SU-DHL-6 (cell line): ENCODE data around the gene NEU3.
A peak's percentile ranks its signal among the peaks of the same experiment; 100 is the strongest.

Source experiments
- H2AFZ ChIP-seq: fragments of 200-600 bp; sonication (generic); 2 replicates; pipeline ENCODE4 v1.6.1; 2014; ENCODE audit warnings: low read depth, mild to moderate bottlenecking, moderate library complexity, mixed read lengths, antibody characterized with exemption, low read length; ENCODE audit not compliant: severe bottlenecking
- H3F3A ChIP-seq: fragments of 200-600 bp; shearing (Covaris generic); 2 replicates; pipeline ENCODE4 v1.6.0; 2016; ENCODE audit warnings: antibody characterized with exemption, mild to moderate bottlenecking; ENCODE audit not compliant: insufficient read depth
- H3K27ac ChIP-seq: fragments of 200-600 bp; sonication (generic); 2 replicates; pipeline ENCODE4 v1.5.1; 2016; ENCODE audit warnings: low read depth, mild to moderate bottlenecking, low read length, moderate library complexity, mixed read lengths
- H3K27me3 ChIP-seq: fragments of 200-600 bp; sonication (generic), shearing (Covaris generic); 2 replicates; pipeline ENCODE4 v1.6.0; 2014; ENCODE audit warnings: mild to moderate bottlenecking, low read length
- H3K36me3 ChIP-seq: fragments of 200-600 bp; sonication (generic); 2 replicates; pipeline ENCODE4 v1.6.1; 2014; ENCODE audit warnings: mild to moderate bottlenecking, low read length, mixed read lengths
- H3K4me2 ChIP-seq: fragments of 300-600, 200-600 bp; shearing (Covaris generic), sonication (generic); 2 replicates; pipeline ENCODE4 v1.6.0; 2014; ENCODE audit warnings: low read length, low read depth, mild to moderate bottlenecking; ENCODE audit not compliant: poor library complexity, severe bottlenecking
- H3K4me3 ChIP-seq: fragments of 200-600 bp; sonication (generic); 2 replicates; pipeline ENCODE4 v1.5.1; 2014; ENCODE audit warnings: antibody characterized with exemption, low read length, mild to moderate bottlenecking, mixed read lengths; ENCODE audit not compliant: insufficient read depth, poor library complexity, severe bottlenecking
- H3K79me2 ChIP-seq: fragments of 200-600 bp; sonication (generic); 2 replicates; pipeline ENCODE4 v1.6.1; 2014; ENCODE audit warnings: mild to moderate bottlenecking, low read length, moderate library complexity; ENCODE audit not compliant: insufficient read depth
- H3K9ac ChIP-seq: fragments of 200-600 bp; sonication (generic); 2 replicates; pipeline ENCODE4 v1.7.0; 2014; ENCODE audit warnings: mild to moderate bottlenecking, low read length
- H3K9me2 ChIP-seq: fragments of 200-600 bp; sonication (generic); replicated peaks from 2 replicates; pipeline ENCODE4 v1.6.1; 2014; ENCODE audit warnings: low read length; ENCODE audit not compliant: insufficient read depth
- H3K9me3 ChIP-seq: fragments of 200-600 bp; sonication (generic); 2 replicates; pipeline ENCODE4 v1.6.1; 2014; ENCODE audit warnings: low read length, mixed read lengths; ENCODE audit not compliant: insufficient read depth
- H4K20me1 ChIP-seq: fragments of 200-600 bp; sonication (generic); 2 replicates; pipeline ENCODE4 v1.6.1; 2014; ENCODE audit warnings: low read depth, mild to moderate bottlenecking, antibody characterized with exemption, low read length, moderate library complexity, mixed read lengths
- CTCF ChIP-seq: fragments of 200-600 bp; sonication (generic); IDR thresholded peaks from one replicate; pipeline ENCODE4 v1.5.1; 2017; ENCODE audit warnings: antibody characterized with exemption, mild to moderate bottlenecking, low read length, moderate library complexity; ENCODE audit not compliant: insufficient read depth, poor library complexity, severe bottlenecking
- EZH2phosphoT487 ChIP-seq: fragments of 200-600 bp; sonication (generic), shearing (Covaris generic); conservative IDR thresholded peaks from 2 replicates; pipeline ENCODE4 v1.6.1; 2018; ENCODE audit warnings: mild to moderate bottlenecking, antibody characterized with exemption, low read length, moderate library complexity, mixed read lengths

The NEU3 gene

GRCh38 chr11:74948546-74948897 lies 40.2 kb upstream of the NEU3 start:
- peak overlapping the region; percentile 63 for H3K4me2 ChIP-seq
- no peaks in the 10 kb centered on the region for H3K36me3 ChIP-seq
- peaks cover 54% of the 10 kb centered on the region for H3K79me2 ChIP-seq
- TF ChIP-seq EZH2phosphoT487 (no peak), CTCF (no peak)
- no peaks in the 10 kb centered on the region for H3F3A ChIP-seq
- peaks cover 6% of the 10 kb centered on the region; the same call in 1 of the 2 replicates for H4K20me1 ChIP-seq
- 0 out of 2 replicates have a peak overlapping the region, but pooled peaks have one; percentile 6 for H3K27ac ChIP-seq
- H2AFZ ChIP-seq = peak overlapping the region; percentile 59
- H3K9me2 ChIP-seq = no peaks in the 10 kb centered on the region
- peak overlapping the region; percentile 100 for H3K4me3 ChIP-seq
- H3K9me3 ChIP-seq = no peaks in the 10 kb centered on the region
- peak overlapping the region; percentile 99 for H3K9ac ChIP-seq
- H3K27me3 ChIP-seq = no peaks in the 10 kb centered on the region

GRCh38 chr11:74948898-74949752 lies 39.6 kb upstream of the NEU3 start, which contains the start of the genes SPCS2 and XRRA1:
Gene SPCS2, plus strand, starts transcription at chr11:74949266. Its CDS starts 20 bp downstream, at chr11:74949286.
Gene XRRA1, minus strand, starts transcription at chr11:74949091. Its CDS starts 8,213 bp downstream, at chr11:74940878.
- Histone ChIP-seq H4K20me1 (peaks cover 7% of the 10 kb centered on the region; the same call in 1 of the 2 replicates), H3K27me3 (no peaks in the 10 kb centered on the region), H3K27ac (peak within 1 kb of the TSS; percentile 70), H2AFZ (peak within 1 kb of the TSS; percentile 60), H3K79me2 (peaks cover 60% of the 10 kb centered on the region), H3F3A (no peaks in the 10 kb centered on the region), H3K9ac (peak within 1 kb of the TSS; percentile 99), H3K9me2 (no peaks in the 10 kb centered on the region), H3K36me3 (no peaks in the 10 kb centered on the region), H3K4me2 (peak within 1 kb of the TSS; percentile 78), H3K9me3 (no peaks in the 10 kb centered on the region), H3K4me3 (peak within 1 kb of the TSS; percentile 100)
- TF ChIP-seq CTCF (no peak), EZH2phosphoT487 (no peak)

GRCh38 chr11:74949753-74950137 lies 39.0 kb upstream of the NEU3 start:
- Histone ChIP-seq H3K4me3 (peak overlapping the region; percentile 100), H3K9me2 (no peaks in the 10 kb centered on the region), H3K27me3 (no peaks in the 10 kb centered on the region), H4K20me1 (peaks cover 9% of the 10 kb centered on the region; the same call in 1 of the 2 replicates), H3F3A (no peaks in the 10 kb centered on the region), H3K9me3 (no peaks in the 10 kb centered on the region), H2AFZ (peak overlapping the region; percentile 60), H3K9ac (peak overlapping the region; percentile 99), H3K36me3 (no peaks in the 10 kb centered on the region), H3K27ac (peak overlapping the region; percentile 70), H3K4me2 (peak overlapping the region; percentile 78), H3K79me2 (peaks cover 66% of the 10 kb centered on the region)
- TF ChIP-seq CTCF = no peak
- TF ChIP-seq EZH2phosphoT487 = no peak
